SK-N-SH (cell line): ENCODE data around the gene OR52B6. TPM values are rescaled to one million over a fixed set of nuclear protein-coding genes. Genes with fewer than 3 reads are reported as not detected.

Experiments
- CTCF ChIA-PET: fragments of 300-600, 350-600 bp; formaldehyde crosslinking; extraction: SDS; loops from one replicate; lab custom pipeline; 2021; lab: Yijun Ruan, JAX
- POLR2A ChIA-PET: fragments of 350-600 bp; sonication (Branson Sonifier 250); formaldehyde crosslinking; extraction: SDS; loops from one replicate; lab custom pipeline; 2020; ENCODE audit warnings: antibody characterized with exemption, inconsistent platforms; lab: Yijun Ruan, JAX
- DNase-seq: peaks from one replicate; pipeline ENCODE4 v3.0.0; 2012
- H2AFZ ChIP-seq: fragments of 200-600 bp; sonication (generic); 2 replicates; pipeline ENCODE4 v1.8.1; 2016; ENCODE audit warnings: antibody characterized with exemption, mild to moderate bottlenecking, low read depth
- H3F3A ChIP-seq: fragments of 200-600 bp; sonication (generic); replicated peaks from 2 replicates; pipeline ENCODE3; 2016; ENCODE audit warnings: antibody characterized with exemption, mild to moderate bottlenecking; ENCODE audit not compliant: insufficient read depth
- H3K27ac ChIP-seq, 2 experiments: fragments of 200-500 bp in 1 of 2; fragments of 200-600 bp in 1 of 2; sonication (Bioruptor generic) in 1 of 2; sonication (generic), shearing (Covaris generic) in 1 of 2; 2 replicates each; pipeline versions ENCODE4 v1.5.1 to v1.6.1; 2014 to 2016; ENCODE audit warnings: low read depth in 2 of 2, inconsistent platforms in 1 of 2, low read length in 1 of 2, mild to moderate bottlenecking in 1 of 2, mixed read lengths in 1 of 2
- H3K27me3 ChIP-seq: fragments of 200-600 bp; sonication (generic), shearing (Covaris generic); 2 replicates; pipeline ENCODE4 v1.6.1; 2016; ENCODE audit warnings: mixed run types; ENCODE audit not compliant: insufficient read depth
- H3K36me3 ChIP-seq, 2 experiments: fragments of 200-500 bp in 1 of 2; fragments of 200-600 bp in 1 of 2; sonication (Bioruptor generic) in 1 of 2; sonication (generic) in 1 of 2; replicated peaks in 1 of 2; 2 replicates each; pipeline versions ENCODE3 to v1.5.1; 2014 to 2016; ENCODE audit warnings: low read length in 1 of 2, mild to moderate bottlenecking in 1 of 2; ENCODE audit not compliant: insufficient read depth in 2 of 2, control insufficient read depth in 1 of 2
- H3K4me1 ChIP-seq, 2 experiments: fragments of 200-500 bp in 1 of 2; fragments of 200-600 bp in 1 of 2; sonication (Bioruptor generic) in 1 of 2; sonication (generic), shearing (Covaris generic) in 1 of 2; 2 replicates each; pipeline versions ENCODE4 v1.5.1 to v1.6.1; 2014 to 2016; ENCODE audit warnings: low read depth in 1 of 2, low read length in 1 of 2, mixed run types in 1 of 2; ENCODE audit not compliant: insufficient read depth in 2 of 2, control insufficient read depth in 1 of 2
- H3K4me2 ChIP-seq: fragments of 200-600 bp; sonication (generic), shearing (Covaris generic); 2 replicates; pipeline ENCODE4 v1.6.1; 2017; ENCODE audit warnings: mixed run types
- H3K4me3 ChIP-seq, 2 experiments: fragments of 200-500 bp in 1 of 2; fragments of 200-600 bp in 1 of 2; sonication (Bioruptor generic) in 1 of 2; sonication (generic), shearing (Covaris generic) in 1 of 2; 2 replicates each; pipeline versions ENCODE4 v1.5.1 to v1.8.1; 2014 to 2016; ENCODE audit warnings: low read depth in 2 of 2, inconsistent platforms in 1 of 2, low read length in 1 of 2, mild to moderate bottlenecking in 1 of 2, mixed read lengths in 1 of 2, moderate library complexity in 1 of 2
- H3K79me2 ChIP-seq: fragments of 200-600 bp; sonication (generic); 2 replicates; pipeline ENCODE4 v1.8.1; 2017; ENCODE audit warnings: mild to moderate bottlenecking; ENCODE audit not compliant: insufficient read depth
- H3K9ac ChIP-seq: fragments of 200-600 bp; sonication (generic); 2 replicates; pipeline ENCODE4 v1.6.1; 2017; ENCODE audit warnings: mixed run types
- H3K9me2 ChIP-seq: fragments of 200-600 bp; sonication (generic); 2 replicates; pipeline ENCODE4 v1.6.1; 2017; ENCODE audit warnings: mixed run types
- H3K9me3 ChIP-seq: fragments of 200-600 bp; sonication (generic); 2 replicates; pipeline ENCODE4 v1.6.1; 2017; ENCODE audit warnings: mixed run types, mild to moderate bottlenecking, moderate library complexity
- H4K20me1 ChIP-seq: fragments of 200-600 bp; sonication (generic); 2 replicates; pipeline ENCODE4 v1.6.1; 2017; ENCODE audit warnings: mild to moderate bottlenecking, mixed run types; ENCODE audit not compliant: insufficient read depth
- CTCF ChIP-seq: fragments of 200-600 bp; sonication (generic); IDR thresholded peaks from 2 replicates; pipeline ENCODE4 v1.6.1; 2017; ENCODE audit warnings: antibody characterized with exemption, mild to moderate bottlenecking, moderate library complexity
- ELF1 ChIP-seq: IDR thresholded peaks from 2 replicates; pipeline ENCODE4 v1.4.0; 2012
- EZH2phosphoT487 ChIP-seq: fragments of 200-600 bp; sonication (generic); IDR thresholded peaks from 2 replicates; pipeline ENCODE4 v1.6.1; 2017; ENCODE audit warnings: low read depth, mixed run types, mild to moderate bottlenecking, antibody characterized with exemption, moderate library complexity, borderline replicate concordance
- FOSL2 ChIP-seq: IDR thresholded peaks from 2 replicates; pipeline ENCODE4 v1.4.0; 2012; ENCODE audit warnings: low read depth, mild to moderate bottlenecking, moderate library complexity, borderline replicate concordance
- GABPA ChIP-seq: IDR thresholded peaks from 2 replicates; pipeline ENCODE4 v1.4.0; 2012; ENCODE audit warnings: low read depth, mild to moderate bottlenecking
- GATA2 ChIP-seq: sonication (generic); formaldehyde crosslinking; IDR thresholded peaks from 2 replicates; pipeline ENCODE4 v1.5.0; 2020; ENCODE audit warnings: mild to moderate bottlenecking, missing genetic modification reagents
- JUND ChIP-seq: IDR thresholded peaks from 2 replicates; pipeline ENCODE4 v1.4.0; 2012
- MEF2A ChIP-seq: IDR thresholded peaks from 2 replicates; pipeline ENCODE4 v1.4.0; 2012; ENCODE audit warnings: low read depth, borderline replicate concordance
- MXI1 ChIP-seq: IDR thresholded peaks from 2 replicates; pipeline ENCODE4 v1.6.1; 2012; ENCODE audit warnings: mild to moderate bottlenecking, low read depth, low read length, improper control_type of control experiment
- NFIC ChIP-seq: IDR thresholded peaks from 2 replicates; pipeline ENCODE4 v1.4.0; 2012; ENCODE audit warnings: borderline replicate concordance
- NRF1 ChIP-seq: IDR thresholded peaks from 2 replicates; pipeline ENCODE4 v1.6.1; 2012; ENCODE audit warnings: low read depth, mild to moderate bottlenecking, low read length
- POLR2AphosphoS5 ChIP-seq: IDR thresholded peaks from 2 replicates; pipeline ENCODE4 v1.6.1; 2012; ENCODE audit warnings: low read depth, low read length
- RXRA ChIP-seq: IDR thresholded peaks from 2 replicates; pipeline ENCODE4 v1.4.0; 2012; ENCODE audit warnings: low read depth, mild to moderate bottlenecking, borderline replicate concordance
- SIN3A ChIP-seq: IDR thresholded peaks from 2 replicates; pipeline ENCODE4 v1.6.1; 2012; ENCODE audit warnings: low read depth, mild to moderate bottlenecking, low read length, moderate library complexity, borderline replicate concordance
- TCF12 ChIP-seq: IDR thresholded peaks from 2 replicates; pipeline ENCODE4 v1.4.0; 2012
- TEAD4 ChIP-seq: IDR thresholded peaks from 2 replicates; pipeline ENCODE4 v1.4.0; 2012; ENCODE audit warnings: mild to moderate bottlenecking, borderline replicate concordance; ENCODE audit not compliant: insufficient read depth
- WGBS: methylation state at CpG from one replicate; pipeline ENCODE4 v1.1.6; 2017; ENCODE audit warnings: low lambda C conversion rate; 5-methylcytosine and 5-hydroxymethylcytosine counted together
- polyA plus RNA-seq, 3 experiments: library from polyadenylated mRNA; depleted of rRNA; stranded (reverse); fragments of >200 nt; gene quantifications; 2 replicates each; pipeline ENCODE4 v1.2.3, GENCODE V29; 2012
- TF ChIP-seq, protein P1 (sequence below): IDR thresholded peaks from 2 replicates; pipeline ENCODE4 v1.6.1; 2012; ENCODE audit warnings: mild to moderate bottlenecking, low read depth, low read length, moderate library complexity
- TF ChIP-seq, protein P2 (sequence below): IDR thresholded peaks from 2 replicates; pipeline ENCODE4 v1.4.0; 2012; ENCODE audit warnings: low read depth, borderline replicate concordance
- TF ChIP-seq, protein P3 (sequence below): IDR thresholded peaks from 2 replicates; pipeline ENCODE4 v1.4.0; 2012; ENCODE audit warnings: low read depth

OR52B6 gene
- polyA plus RNA-seq, 1 of the 3 experiments (the other 2 are of a cell fraction): not detected

DNA sequence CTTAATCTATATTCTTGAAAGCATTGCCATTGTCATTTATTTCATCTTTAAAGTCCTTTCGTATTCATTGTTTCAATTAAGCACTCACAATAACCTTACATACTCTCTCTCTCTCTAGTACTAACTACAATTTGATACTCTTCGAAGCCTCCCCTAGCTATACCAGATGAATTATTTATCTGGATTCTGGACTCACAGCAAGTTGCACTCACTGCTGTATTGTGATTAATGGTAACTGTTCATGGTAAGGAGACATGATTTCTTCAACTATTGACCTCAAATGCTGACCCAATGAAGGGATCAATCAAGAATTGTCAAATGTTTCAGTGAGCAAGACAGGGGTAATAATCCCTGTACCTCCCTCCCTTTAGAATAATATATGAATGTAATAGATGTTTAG, 6.0 kb upstream of the OR52B6 start:
- Histone ChIP-seq H2AFZ (no peak overlapping the region), H3K4me2 (no peak overlapping the region), H3K4me3 (no peak overlapping the region), H3K27me3 (peaks cover 11% of the 10 kb centered on the region), H4K20me1 (no peaks in the 10 kb centered on the region)
- 16% methylated on average over 2 of the region's 2 CpGs for WGBS
- POLR2A ChIA-PET: no interaction called here
- CTCF ChIA-PET: no interaction called here
- TF ChIP-seq FOSL2 (no peak), JUND (no peak), CTCF (no peak)
- TF ChIP-seq, all 33 proteins: peak for 0
- H3K36me3 ChIP-seq: no peaks in the 10 kb centered on the region
- H3K9me3 ChIP-seq: no peaks in the 10 kb centered on the region
- no peak for DNase-seq
- H3K79me2 ChIP-seq: no peaks in the 10 kb centered on the region
- H3F3A ChIP-seq: no peaks in the 10 kb centered on the region
- no peaks in the 10 kb centered on the region for H3K9me2 ChIP-seq
- H3K27ac ChIP-seq: no peak overlapping the region
- H3K9ac ChIP-seq: no peak overlapping the region
- no peaks in the 10 kb centered on the region for H3K4me1 ChIP-seq

GRCh38 chr11:5575152-5575551, 5.5 kb upstream of the OR52B6 start:
- Histone ChIP-seq H3K9me2 (no peaks in the 10 kb centered on the region), H3K27ac (no peak overlapping the region), H3K36me3 (no peaks in the 10 kb centered on the region), H3K79me2 (no peaks in the 10 kb centered on the region), H3K9me3 (no peaks in the 10 kb centered on the region), H3K4me1 (no peaks in the 10 kb centered on the region), H3K27me3 (peaks cover 16% of the 10 kb centered on the region), H4K20me1 (no peaks in the 10 kb centered on the region), H3K9ac (no peak overlapping the region), H2AFZ (no peak overlapping the region), H3F3A (no peaks in the 10 kb centered on the region), H3K4me3 (no peak overlapping the region), H3K4me2 (no peak overlapping the region)
- POLR2A ChIA-PET: no interaction called here
- WGBS: 3% methylated on average over 4 of the region's 4 CpGs
- no peak for DNase-seq
- CTCF ChIA-PET: no interaction called here
- no peak for TF ChIP-seq ELF1
- TF ChIP-seq MXI1: no peak
- TF ChIP-seq NFIC: no peak
- TF ChIP-seq TEAD4: no peak
- no peak for TF ChIP-seq GATA2
- no peak for TF ChIP-seq GABPA
- TF ChIP-seq RXRA: no peak
- TF ChIP-seq TCF12: no peak
- no peak for TF ChIP-seq MEF2A
- no peak for TF ChIP-seq SIN3A
- TF ChIP-seq, protein P1, sequence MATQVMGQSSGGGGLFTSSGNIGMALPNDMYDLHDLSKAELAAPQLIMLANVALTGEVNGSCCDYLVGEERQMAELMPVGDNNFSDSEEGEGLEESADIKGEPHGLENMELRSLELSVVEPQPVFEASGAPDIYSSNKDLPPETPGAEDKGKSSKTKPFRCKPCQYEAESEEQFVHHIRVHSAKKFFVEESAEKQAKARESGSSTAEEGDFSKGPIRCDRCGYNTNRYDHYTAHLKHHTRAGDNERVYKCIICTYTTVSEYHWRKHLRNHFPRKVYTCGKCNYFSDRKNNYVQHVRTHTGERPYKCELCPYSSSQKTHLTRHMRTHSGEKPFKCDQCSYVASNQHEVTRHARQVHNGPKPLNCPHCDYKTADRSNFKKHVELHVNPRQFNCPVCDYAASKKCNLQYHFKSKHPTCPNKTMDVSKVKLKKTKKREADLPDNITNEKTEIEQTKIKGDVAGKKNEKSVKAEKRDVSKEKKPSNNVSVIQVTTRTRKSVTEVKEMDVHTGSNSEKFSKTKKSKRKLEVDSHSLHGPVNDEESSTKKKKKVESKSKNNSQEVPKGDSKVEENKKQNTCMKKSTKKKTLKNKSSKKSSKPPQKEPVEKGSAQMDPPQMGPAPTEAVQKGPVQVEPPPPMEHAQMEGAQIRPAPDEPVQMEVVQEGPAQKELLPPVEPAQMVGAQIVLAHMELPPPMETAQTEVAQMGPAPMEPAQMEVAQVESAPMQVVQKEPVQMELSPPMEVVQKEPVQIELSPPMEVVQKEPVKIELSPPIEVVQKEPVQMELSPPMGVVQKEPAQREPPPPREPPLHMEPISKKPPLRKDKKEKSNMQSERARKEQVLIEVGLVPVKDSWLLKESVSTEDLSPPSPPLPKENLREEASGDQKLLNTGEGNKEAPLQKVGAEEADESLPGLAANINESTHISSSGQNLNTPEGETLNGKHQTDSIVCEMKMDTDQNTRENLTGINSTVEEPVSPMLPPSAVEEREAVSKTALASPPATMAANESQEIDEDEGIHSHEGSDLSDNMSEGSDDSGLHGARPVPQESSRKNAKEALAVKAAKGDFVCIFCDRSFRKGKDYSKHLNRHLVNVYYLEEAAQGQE: no peak
- TF ChIP-seq FOSL2: no peak
- TF ChIP-seq JUND: no peak
- no peak for TF ChIP-seq POLR2AphosphoS5
- TF ChIP-seq EZH2phosphoT487: no peak
- TF ChIP-seq NRF1: no peak
- TF ChIP-seq, protein P2, sequence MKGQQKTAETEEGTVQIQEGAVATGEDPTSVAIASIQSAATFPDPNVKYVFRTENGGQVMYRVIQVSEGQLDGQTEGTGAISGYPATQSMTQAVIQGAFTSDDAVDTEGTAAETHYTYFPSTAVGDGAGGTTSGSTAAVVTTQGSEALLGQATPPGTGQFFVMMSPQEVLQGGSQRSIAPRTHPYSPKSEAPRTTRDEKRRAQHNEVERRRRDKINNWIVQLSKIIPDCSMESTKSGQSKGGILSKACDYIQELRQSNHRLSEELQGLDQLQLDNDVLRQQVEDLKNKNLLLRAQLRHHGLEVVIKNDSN: no peak
- TF ChIP-seq CTCF: no peak
- TF ChIP-seq, protein P3, sequence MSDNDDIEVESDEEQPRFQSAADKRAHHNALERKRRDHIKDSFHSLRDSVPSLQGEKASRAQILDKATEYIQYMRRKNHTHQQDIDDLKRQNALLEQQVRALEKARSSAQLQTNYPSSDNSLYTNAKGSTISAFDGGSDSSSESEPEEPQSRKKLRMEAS: no peak
